GM18502 (cell line): ENCODE results near the gene DNAJC25.

Experiments
- ATAC-seq: cut with Tn5 transposase; IDR thresholded peaks from one replicate; pipeline ENCODE4 v1.9.1; 2021; ENCODE audit warnings: mild to moderate bottlenecking; ENCODE audit not compliant: unreplicated experiment, poor library complexity

Gene DNAJC25

DNA sequence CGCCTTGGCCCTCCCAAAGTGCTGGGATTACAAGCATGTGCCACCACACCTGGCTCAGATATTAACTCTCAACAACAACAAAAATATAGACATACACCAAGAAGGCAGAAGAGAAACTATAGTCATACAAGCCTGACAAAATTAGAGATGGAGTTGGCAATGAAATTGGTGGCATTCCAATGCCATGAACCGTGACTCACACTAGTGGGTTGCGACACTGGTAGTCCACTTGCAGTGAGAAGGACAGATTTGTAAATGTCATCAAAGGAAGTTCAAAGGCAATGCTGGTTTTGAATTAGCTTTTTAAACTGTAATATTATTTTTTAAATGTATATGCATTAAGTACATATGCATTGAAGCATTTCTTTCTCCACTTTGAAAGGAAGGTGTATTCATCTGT, 8.5 kb upstream of the DNAJC25 start:
- no peak for ATAC-seq

DNA sequence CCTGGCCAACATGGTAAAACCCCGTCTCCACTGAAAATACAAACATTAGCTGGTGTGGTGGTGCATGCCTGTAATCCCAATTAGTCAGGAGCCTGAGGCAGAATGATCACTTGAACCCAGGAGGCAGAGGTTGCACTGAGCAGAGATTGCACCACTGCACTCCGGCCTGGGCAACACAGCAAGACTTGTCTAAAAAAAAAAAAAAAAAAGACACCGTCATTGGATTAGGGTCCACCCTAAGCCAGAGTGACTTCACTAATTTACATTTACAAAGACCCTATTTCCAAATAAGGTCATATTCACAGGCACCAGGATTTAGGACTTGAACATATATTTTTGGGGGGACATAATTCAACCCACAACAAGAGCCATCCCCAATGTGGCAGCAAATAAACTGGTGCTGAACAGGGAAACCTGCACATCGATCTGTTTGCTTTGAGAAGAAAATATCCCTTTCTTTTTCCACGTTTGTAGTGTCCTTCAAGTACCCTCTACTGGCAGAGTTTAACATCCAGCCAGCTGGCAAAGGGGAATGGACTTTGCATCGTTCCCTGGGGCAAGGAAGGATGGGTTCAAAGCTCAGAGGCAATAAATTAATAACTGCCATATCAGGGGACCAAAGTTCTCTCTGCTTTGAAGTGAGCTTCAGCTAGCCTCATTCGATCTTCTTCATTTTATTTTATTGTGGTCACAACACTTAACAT, 3.7 kb upstream of the DNAJC25 start:
- no peak for ATAC-seq

GRCh38 chr9:111628411-111628810, 2.7 kb upstream of the DNAJC25 start:
- no peak for ATAC-seq

DNA sequence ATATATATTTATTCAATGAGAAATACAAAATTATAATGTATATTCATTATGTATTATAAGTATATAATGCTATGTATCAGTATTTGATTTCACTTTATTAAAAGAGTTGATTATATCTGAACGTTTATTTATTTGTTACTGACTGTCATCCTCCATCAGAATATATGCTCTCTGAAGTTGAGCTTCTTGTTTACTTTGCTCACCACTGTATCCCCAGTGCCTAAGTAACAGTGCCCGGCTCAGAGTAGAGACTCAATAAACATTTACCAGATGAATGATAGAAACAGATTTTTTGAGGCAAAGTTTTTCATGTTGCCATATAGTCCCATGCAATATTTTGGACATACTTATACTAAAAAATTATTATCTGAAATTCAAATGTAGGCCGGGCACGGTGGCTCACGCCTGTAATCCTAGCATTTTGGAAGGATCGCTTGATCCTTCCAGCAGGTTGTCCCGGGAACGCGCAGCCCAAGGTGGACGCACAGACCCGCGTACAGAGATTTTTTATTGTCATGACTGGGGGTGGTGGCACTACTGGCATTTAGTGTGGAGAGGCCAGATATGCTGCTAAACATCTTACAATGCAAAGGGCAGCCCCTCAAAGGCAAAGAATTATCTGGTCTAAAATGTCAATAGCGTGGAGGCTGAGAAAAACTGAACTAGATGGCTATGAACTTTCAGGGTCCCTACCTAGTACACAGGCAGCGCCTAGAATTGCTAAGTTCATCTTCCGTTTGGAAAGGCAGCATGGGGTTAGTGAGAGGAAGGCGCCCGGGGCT, 761 bp upstream of the DNAJC25 start:
- peak; percentile 36 for ATAC-seq

GRCh38 chr9:111630964-111631213, 245 bp upstream of the DNAJC25 start:
- no peak for ATAC-seq

DNA sequence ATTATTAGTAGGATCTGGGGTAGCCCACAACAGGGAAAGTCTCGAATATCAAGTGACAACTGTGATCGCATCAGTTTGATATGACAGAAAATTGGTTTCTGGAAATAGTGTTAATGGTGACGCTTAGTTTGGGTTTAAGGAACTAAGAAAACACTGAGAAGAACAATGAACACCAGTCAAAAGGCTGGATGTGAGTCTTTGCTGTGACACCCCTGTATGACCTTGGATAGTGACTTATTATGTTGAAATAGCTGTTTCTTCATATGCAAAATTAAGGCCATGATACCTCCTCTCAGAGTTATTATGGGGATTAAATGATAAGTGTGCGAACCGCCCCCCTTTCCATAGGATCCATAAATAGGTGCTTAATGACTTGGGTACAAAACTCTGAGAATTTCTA, 926 bp downstream of the DNAJC25 start:
- ATAC-seq = no peak

DNA sequence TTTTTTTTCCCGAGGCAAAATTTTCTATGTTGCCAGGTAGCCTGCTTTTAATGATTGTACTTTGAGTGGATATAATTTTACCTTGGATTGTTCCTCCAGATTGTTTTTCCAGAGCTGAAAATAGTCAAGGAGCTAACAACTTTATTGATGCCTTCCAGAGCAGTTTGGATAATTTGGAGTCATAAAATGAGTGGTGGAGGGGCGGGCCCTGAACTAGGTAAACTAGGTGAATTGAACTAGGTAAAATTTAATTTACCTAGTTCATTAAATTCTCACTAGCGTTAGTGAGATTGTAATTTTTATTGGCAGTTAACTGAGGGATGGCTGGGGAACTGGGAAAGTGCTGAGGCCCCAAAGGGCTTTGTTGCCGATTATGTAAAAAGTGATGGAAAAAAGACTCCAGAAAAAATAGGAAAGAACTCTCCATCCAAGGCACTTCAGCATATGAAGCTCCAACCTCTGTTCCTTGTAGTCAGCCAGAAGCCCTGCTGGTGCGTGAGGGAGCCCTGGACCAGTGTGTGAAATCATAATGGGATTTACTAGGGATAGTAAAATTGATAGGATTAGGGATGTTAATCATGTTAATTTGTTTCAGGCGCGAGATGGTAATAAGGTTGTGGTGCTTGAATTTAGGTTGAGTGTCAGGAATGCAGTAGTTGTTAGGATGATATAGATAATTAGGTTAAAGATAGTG, 1.7 kb downstream of the DNAJC25 start:
- ATAC-seq = no peak

DNA sequence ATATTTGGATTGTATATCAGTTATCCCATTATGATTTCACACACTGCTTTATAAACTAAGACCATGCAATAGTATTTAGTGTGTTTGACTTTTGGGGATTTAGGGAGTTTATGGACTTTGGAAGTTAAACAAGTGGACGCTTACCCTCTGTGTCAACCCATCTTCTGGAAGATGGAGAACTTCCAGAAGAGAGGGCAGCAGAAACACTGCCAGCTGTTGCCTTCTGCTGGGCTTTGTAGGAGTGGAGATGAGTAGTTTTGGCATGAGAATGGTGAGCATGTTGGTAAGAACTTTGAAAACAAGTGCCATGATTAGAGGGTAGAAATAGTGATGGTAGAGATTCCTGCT, 2.2 kb downstream of the DNAJC25 start:
- no peak for ATAC-seq

- ATAC-seq = no peak
Observed at GRCh38 chr9:111634860-111635259, 3.7 kb downstream of the DNAJC25 start.

- ATAC-seq = no peak
Observed at GRCh38 chr9:111637421-111637950, 6.4 kb downstream of the DNAJC25 start.

- ATAC-seq = no peak
Observed at GRCh38 chr9:111644195-111644772, 13.2 kb downstream of the DNAJC25 start.

GRCh38 chr9:111645806-111646205, 14.7 kb downstream of the DNAJC25 start:
- ATAC-seq = no peak

DNA sequence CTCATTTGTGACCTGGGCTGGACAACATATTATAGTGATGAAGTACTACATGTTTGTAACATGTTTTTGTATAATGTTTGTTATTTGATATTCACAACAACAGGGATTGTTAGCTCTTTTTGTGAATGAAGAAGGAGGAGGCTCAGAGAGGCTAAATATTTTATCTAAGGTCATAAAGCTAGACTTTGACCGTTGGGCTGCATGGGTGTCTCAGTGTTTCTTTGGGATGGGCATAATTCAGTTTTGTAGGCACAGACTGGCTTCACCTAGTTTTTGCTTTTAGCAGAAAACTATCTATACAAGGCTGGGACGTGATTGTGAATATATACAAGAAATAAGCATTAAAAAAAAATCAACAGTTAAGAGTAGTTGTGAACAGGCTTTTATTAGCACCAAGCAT, 15.3 kb downstream of the DNAJC25 start:
- ATAC-seq = no peak

DNA sequence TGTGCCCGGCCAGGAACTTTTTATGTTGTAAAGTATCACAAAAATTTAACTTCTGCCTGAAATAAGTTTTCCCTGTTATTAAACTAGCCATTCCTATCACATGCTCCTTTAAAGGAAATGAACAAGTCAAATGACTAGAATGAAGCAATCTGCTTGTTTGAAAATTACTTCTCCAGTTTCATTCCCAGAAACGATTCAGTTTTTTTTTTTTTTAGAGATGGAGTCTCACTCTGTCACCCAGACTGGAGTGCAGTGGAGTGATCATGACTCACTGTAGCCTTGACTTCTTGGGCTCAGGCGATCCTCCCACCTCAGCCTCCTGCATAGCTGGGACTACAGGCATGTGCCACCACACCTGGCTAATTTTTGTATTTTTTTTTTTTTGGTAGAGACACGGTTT, 16.9 kb downstream of the DNAJC25 start:
- ATAC-seq = no peak

DNA sequence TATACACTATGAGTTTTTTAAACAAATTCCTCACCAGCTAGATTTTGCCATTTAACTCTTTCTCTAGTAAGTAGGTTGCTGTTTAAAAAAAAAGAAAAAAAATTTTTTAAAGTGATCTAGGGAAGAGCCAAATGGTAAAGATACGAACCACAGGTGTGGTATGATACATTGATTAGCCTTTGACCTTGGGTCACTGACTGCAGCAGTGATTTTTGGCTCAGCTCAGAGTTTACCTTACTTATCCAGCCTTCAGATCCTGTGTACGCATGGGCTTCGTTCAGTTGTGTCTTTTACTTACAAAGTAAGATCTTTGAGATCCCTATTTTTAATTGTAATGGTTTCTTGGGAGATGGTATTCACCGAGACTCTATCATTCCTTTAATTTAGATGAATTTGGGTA, 17.9 kb downstream of the DNAJC25 start:
- ATAC-seq = no peak

GRCh38 chr9:111657051-111657450, 25.9 kb downstream of the DNAJC25 start:
- no peak for ATAC-seq

DNA sequence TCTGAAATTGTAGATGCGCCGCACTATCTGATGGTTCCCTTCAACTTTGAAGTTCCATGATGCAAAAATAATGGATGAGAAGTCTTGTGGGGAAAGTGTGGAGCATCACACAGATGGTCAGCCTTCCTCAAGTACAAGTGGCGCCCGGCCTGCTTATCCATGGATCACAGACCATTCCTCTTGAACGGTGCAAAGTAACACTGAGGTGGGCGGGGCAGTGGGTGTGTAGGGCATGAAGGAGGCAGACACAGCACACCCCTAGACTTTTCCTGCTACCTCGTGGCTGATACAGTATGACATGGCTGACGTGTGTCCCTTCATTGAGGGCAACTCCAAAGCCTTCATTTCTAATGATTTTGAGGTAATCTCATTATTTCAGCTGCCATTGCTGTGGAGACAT, 27.8 kb downstream of the DNAJC25 start:
- no peak for ATAC-seq

- ATAC-seq = no peak
Observed at GRCh38 chr9:111659691-111660090, 28.6 kb downstream of the DNAJC25 start.

GRCh38 chr9:111661150-111661801, 30.1 kb downstream of the DNAJC25 start, which contains the start of gene GNG10:
TSS of gene GNG10 (plus strand) at chr9:111661605. CDS start at chr9:111661635, 30 bp downstream.
- ATAC-seq = peak; percentile 83

- ATAC-seq = peak; percentile 32
Observed at GRCh38 chr9:111661802-111662521, 30.8 kb downstream of the DNAJC25 start.
